Activated naive CD4-positive, alpha-beta T cell (primary cell): ENCODE measurements around the gene CLN5.
"Not testable (repeated sequence)": the region's sequence is repeated elsewhere in the genome, so short reads cannot be mapped to it uniquely, and the experiment has no call there.

Source experiments
- DNase-seq, 4 experiments: peaks; one replicate each; lab custom pipeline; 2025; lab: John Stamatoyannopoulos, UW

The CLN5 gene

DNA sequence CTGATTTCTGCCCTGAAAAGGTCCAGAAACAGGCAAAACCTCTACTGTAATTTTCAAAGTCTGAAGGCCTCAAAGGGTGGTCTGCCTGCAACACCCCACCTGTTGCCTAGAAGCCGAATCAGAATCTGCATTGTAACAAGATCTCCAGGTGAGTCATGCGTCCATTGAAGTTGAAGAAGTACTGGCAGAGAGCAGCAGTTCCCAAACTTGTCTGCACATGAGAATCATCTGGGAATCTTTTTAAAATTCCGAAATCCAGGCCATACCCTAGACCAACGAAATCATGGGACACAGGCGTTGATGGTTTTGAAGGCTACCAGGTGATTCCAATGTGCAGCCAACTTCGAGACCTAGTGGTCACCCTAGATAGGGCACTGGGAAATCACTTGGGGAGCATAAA is 16.0 kb upstream of the CLN5 start:
- no peak for DNase-seq

DNA sequence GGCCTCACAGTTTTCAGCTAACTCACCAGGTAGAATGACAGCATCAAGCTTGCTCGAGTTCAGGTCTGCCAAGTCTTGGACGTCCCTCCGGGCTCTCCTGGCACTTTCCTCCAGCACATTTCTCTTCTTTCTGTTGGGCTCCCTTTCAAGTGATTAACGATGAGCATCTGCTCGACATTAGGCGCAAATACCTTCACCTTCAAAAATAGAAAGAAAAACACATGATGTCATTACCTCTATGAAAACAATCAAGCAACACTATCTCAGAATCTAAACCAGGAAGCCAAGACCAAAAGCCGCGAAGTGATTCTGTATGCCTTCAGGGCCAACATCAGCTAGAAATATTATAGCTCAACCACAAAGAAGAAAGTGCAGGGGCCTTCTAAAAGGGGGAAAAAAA is 15.4 kb upstream of the CLN5 start:
- DNase-seq: no peak

DNA sequence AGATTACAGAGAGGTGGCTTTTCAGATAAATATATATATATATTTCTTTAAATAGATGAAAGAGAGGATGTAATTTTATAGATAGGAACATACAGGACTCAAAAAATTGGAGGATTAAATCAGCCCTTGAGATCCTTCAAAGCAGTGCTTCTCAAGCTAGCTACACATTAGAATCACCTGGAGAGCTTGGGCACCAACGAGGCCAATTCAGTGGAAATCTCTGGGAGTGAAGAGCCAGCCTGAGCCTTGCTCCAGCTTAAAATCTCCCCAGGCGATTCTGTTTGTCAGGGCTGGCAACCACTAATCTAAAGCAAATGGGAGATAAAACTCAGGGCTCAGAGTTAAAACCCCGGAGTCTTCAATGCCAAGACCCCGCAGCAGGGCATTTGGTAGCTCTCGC is 15.0 kb upstream of the CLN5 start:
- no peak for DNase-seq

DNA sequence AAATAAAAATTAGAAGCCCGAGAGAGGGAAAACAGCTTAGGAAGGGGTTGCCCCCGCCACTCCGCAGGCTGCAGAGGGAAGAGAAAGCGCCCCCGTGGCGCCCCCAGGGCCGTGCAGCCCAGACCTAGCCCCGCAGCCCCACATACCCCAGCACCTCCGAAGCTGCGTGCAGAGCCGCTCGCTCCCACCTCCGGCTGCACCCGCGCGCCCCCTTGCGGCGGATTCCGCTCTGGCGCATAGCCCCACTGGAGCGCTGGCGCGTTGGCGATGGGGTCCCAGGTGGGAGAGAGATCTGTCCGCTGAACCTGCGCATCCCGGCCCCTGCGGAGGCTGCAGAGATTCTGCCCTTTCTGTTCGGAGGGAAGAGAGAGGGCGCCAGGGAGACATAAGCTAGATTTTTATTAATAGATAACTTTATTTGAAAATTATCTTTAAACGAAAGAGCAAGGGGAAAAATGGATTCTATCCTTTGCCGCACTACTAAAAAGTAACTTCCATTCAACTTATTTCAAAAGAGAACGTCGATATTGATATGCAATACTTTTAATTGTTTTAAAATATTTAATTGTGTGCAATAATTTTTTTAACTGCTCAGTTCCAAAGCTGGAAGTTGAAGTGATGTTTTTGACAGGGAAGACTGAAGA is 11.7 kb upstream of the CLN5 start:
- peak; percentile 72 to 91 (median 83) for DNase-seq

DNA sequence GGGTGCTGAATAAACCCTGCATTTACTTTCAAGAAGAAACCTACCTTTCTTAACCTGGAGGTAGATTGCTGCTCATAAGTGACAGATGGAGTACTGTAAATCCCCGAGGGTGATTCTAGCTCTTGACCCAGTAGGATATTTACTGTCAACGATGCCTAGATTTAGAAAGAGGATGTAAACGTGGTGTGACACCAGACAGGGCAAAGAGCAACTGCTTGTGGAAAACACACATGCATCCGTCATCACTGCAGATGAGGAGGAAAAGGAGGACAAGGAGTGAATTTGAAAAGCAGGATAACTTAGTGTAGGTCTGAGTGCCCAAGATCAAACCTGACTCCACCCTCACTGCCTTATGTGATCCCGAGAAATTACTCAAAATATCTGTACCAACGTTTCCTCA is 9.8 kb upstream of the CLN5 start:
- no peak for DNase-seq

DNA sequence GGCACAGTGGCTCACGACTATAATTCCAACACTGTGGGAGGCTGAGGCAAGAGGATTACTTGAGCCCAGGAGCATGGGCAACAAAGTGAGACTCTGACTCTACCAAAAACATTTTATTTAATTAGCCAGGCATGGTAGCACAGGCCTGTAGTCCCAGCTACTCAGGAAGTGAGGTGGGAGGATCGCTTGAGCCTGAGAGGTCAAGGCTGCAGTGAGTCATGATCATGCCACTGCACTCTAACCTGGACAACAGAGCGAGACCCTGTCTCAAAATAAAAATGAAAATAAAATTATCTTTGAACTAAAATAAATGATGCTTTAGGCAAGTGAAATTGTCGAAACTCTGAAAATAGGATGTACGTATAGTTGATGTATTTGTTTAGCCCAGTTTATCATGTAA is 8.2 kb upstream of the CLN5 start:
- DNase-seq: no peak

DNA sequence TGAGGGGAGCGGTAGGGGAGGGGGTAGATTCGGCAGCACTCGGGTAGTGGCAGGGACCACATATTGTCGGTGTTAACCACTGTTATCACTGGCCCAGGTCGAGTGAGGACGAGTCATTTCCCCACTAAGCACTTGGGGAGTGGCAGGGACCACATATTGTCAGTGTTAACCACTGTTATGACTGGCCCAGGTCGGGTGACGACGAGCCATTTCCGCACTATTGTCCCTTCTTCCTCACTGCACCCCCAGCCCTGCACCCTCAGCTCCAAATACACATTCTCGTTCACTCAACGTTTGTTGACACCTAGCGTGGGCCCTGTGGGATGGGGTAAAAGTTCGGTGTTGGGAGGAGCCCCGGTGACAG is 467 bp upstream of the CLN5 start:
- DNase-seq: peak; percentile 36 to 56 (median 48)

DNA sequence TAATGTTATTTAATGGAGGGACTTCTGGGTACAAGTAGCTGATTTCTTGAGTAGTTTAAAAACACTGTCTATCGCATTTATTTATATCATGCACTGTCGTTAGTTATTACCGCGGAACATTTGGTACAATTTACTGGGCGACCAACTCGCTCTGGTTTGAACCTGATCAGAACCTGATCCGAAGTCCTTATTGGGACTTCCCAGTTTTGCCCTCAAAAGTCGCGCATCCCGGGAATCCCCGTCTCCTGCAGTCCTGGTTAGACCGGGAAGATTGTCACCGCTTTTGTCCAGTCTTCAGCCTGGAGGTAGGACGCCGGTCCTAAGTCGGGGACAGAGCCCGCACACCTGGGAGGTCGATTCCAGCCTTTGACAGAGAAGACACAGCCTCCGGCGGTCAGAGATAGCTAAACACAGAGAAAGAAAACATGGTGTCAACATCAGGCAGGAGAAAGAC is 694 bp downstream of the CLN5 start:
- DNase-seq: no peak

DNA sequence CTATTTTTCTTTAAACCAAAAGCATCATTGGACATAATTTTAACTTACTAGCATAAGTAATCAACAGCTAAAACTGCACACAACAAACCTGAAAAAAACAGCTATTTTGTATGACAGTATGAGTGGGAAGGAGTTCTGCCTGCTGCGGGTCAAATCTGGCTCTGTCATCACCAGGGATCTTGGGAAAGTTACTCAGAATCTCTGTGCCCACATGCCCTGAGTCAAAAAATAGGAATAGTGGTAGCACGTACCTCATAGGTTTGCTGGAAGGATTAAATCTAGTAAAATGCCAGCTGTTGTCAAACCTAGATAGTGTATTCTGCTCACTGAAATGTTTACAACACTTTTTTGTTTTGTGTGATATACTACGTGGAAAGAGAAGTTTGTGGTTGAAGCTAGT is 1.1 kb downstream of the CLN5 start:
- no peak for DNase-seq

DNA sequence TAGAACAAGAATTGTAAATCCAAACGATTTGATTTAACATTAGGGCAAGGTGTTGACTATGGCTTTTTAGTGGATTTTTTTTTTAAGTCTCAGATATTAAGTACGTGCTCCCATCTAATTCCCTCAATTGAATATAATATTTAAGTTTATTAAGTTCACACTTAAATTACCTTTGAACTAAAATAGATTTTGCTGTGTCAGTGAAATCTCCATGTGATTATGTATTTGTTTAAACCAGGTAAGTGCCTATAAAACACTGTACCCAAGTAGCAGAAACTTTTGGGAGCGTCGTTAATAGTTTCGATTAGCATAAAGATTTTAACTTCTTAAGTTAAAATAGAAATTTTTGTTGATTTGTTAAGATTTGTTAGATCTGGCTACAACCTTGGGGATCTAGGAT is 1.6 kb downstream of the CLN5 start:
- no peak for DNase-seq

DNA sequence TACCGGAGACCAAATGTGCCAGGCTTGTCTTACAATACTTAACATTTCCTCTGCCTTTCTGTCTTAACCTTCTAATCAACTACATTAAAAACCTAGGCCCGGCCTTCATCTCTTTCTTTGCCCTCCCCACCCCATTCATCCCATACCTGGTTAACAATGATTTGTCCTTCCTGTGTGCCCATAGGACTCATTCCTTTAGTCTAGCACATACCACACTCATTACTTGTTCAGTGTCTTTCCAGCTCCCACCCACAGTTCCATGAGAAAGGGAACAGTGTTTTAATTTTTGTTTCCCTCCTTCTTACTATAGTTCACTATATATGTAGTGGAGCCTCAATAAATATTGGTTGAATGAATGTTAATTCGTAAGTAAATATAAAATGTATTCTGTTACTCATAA is 2.4 kb downstream of the CLN5 start:
- no peak for DNase-seq

DNA sequence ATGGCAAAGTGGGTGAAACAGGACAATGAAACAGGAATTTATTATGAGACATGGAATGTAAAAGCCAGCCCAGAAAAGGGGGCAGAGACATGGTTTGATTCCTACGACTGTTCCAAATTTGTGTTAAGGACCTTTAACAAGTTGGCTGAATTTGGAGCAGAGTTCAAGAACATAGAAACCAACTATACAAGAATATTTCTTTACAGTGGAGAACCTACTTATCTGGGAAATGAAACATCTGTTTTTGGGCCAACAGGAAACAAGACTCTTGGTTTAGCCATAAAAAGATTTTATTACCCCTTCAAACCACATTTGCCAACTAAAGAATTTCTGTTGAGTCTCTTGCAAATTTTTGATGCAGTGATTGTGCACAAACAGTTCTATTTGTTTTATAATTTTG is 8.6 kb downstream of the CLN5 start:
- no peak for DNase-seq

DNA sequence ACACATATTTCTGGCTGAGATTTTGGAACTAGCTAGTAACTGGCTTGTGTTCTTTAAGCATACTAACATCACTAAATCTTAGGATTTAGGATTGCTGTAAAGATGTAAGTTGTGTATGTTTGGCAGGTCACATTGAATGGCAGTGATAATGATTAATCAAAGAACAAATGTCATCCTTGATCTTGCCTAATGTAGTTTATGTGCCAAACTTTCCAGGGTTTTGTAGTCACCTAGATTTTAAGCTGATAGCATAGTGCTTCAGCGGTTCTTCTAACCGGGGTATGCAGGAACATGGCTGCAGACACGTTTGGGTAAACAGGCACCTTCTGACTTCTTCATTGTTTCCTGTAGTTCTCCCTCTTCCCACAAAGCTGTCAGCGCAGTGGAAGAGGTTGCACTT is 9.7 kb downstream of the CLN5 start:
- no peak for DNase-seq

DNA sequence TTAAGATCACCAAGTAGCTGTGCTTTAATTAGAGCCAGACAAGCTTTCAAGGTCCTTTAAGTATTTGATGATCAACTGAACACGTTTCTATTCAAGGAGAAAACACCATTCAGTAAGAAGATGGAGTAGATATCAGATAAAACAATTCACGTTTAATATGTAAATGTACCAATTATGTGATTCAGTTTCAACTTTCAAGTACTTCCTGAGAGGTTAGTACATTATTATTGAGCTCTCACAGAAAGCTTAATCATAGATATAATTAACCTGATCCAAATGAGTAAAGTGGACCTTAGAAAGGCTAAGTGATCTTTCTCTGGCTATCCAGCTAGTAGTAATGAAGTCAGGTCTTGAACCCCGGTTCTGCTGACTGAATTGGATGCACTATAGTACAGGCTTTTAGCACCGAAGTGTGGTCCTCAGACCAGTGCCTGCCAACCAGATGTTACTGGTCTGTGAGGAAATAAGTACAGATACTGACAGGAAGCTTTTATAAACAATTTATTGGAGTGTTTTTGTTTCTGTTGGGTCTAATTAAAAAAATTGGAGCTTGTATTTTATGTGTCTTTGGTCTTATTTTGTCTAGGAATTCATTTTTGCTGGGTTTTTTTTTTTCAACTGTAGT is 10.2 kb downstream of the CLN5 start:
- DNase-seq: no peak

DNA sequence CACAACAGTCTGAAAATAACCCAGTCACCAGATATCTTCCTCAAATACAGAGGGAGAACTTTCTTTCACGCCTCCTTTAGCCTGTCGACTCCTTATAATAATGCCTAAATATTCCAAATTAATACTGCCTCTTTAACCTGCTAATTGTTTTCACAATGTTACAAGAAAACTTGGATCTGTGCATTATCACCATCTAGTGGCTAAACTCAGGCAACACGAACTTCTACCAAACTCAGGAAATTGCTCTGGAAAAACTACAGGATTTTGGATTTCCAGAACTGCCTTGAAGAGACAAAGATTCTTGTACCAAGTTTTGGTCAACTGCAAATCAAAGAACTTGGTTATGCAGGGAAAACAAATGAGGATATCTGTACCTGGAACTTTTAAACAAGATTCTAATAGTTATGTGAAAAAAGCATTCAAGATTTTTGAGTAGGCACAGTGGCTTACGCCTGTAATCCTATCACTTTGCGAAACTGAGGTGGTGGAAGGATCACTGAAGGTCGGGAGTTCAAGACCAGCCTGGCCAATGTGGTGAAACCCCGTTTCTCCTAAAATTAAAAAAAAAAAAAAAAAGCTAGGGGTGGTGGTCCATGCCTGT is 10.8 kb downstream of the CLN5 start:
- no peak for DNase-seq

DNA sequence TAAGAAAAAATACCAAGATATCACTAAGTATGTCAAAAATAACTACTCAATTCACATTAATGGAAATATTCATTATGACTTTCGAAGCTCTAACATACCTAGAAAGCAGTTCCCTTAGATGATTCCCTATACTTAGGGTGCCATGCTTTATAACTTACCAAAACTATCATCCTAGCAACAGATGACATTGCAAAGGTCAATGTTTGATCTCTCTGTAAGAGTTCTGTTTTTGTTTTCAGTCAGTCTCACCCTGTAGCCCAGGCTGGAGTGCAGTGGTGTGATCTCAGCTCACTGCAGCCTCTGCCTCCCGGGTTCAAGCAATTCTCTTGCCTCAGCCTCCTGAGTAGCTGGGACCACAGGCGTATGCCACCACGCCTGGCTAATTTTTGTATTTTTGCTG is 16.5 kb downstream of the CLN5 start:
- not testable (repeated sequence) for DNase-seq

DNA sequence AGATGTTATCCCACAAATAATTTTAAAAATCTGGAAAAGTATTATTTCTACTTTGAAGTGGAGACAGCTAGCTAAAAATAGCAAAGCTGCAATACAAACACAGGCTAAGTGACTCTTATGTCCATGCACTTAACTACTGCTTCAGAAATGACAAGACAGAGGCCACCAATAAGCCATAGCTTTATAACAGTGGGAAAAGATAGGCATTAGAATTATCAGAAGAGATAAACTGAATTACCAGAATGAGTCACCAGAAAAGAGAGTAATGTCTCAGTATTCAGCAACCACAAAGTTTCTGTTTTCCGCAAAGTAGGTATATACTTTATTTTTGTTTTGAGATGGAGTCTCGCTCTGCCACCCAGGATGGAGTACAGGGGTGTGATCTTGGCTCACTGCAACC is 17.1 kb downstream of the CLN5 start:
- DNase-seq: no peak

DNA sequence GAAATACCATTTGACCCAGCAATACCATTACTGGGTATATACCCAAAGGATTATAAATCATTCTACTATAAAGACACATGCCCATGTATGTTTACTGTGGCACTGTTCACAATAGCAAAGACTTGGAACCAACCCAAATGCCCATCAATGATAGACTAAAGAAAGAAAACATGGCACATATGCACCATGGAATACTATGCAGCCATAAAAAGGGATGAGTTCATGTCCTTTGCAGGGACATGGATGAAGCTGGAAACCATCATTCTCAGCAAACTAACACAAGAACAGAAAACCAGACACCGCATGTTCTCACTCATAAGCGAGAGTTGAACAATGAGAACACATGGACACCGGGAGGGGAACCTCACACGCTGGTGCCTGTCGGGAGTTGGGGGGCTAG is 17.8 kb downstream of the CLN5 start:
- not testable (repeated sequence) for DNase-seq

DNA sequence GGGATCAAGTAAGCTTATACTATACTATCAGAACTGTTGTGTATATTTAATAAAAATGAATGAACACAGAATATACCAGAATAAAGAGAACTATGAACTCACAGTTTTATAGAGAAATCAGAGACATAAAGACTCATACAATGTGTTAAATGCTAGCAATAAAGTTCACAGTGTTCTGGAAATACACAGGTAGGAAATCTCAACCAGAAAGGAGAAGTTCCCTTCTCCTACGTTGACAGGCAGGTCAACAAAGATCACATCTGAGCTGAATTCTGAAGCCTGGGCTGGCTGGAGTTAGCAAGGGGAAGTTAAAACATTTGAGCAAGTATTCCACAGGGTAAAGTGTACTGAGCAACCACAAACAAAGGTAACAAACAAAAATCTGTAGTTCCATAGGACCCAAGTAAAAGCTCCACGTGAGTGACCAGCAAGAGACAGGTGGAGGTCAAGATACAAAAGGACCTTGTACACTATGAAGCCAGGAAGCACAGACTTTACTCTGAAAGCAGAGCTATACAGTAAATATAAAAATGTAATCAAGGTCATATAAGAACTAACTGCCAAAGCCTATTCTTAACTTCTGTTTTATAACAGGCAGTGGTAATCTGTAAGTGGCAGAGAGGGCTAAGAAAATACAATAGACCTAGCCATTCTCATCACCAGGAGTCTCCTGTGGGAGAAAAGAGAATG is 22.1 kb downstream of the CLN5 start:
- no peak for DNase-seq

DNA sequence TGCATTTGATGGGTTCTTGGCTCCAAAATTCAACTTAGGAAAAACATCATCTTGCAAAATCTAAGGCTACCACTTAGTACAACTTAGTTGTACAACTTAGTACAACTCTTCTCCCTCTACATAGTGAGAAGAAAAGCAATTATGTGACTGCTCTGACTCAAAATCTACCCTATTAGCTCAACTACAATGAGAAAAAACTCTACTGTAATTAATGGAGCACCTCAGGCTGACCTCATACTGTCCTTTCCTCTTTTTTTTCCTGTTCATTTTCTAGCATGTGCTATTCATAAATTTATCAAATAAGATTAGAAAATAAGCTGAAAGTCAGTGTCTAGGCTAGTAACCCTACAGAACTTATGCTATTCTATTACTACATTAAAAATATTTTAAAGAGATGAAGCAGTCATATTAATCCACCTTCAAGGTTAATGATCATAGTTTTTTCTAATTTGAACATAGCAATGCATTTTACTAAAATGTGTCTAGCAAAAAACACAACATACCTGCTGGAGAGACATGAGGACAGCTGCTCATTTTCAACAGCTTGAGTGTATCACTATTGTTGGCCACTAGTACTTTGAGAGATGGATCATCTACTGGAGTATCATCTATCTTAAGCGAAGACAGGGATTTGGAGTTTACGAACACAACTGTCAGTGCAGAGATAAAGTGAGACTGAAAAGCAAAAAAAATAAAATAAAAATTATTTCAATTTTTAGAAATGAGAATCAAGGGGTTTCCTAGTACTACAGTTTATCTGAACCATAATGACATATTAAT is 23.2 kb downstream of the CLN5 start:
- no peak for DNase-seq

DNA sequence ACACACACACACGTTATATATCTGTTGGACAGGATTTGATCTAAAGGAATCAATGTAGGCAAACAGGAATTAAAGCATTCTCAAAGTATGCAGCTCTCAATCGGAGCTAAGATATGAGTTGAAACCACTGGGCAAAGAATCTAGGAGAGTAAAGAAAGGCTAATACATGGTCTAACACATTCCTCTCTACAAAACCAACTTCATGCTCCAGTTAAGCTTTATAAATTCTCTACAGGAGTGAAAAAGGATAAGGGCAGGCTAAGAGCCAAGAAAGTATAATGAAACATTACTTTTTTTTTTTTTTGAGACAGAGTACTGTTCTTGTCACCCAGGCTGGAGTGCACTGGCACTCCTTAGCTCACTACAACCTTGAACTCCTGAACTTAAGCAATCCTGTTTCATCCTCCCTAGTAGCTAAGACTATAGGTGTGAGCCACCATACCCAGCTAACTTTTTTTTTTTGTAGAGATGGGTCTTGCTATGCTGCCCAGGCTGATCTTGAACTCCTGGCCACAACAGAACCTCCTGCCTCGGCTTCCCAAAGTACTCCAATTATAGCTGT is 24.5 kb downstream of the CLN5 start:
- no peak for DNase-seq
